A673 (cell line): ENCODE results near the gene ALLC. TPM values are rescaled to one million over a fixed set of nuclear protein-coding genes. Genes with fewer than 3 reads are reported as not detected.
"Not testable (repeated sequence)": the region's sequence is repeated elsewhere in the genome, so short reads cannot be mapped to it uniquely, and the experiment has no call there.

Experiments
- BruUV-seq: library from RNA; stranded (reverse); fragments of 400-500 nt; replicated peaks from 2 replicates; lab custom pipeline; 2021; lab: Mats Ljungman, UMichigan
- CTCF ChIA-PET: fragments of 300-600 bp; sonication (Branson Sonifier 250); formaldehyde crosslinking; loops from one replicate; lab custom pipeline; 2022; ENCODE audit warnings: antibody characterized with exemption; lab: Charles Lee
- POLR2A ChIA-PET: fragments of 300-600 bp; sonication (Branson Sonifier 250); formaldehyde crosslinking; loops from one replicate; lab custom pipeline; 2022; ENCODE audit warnings: antibody characterized with exemption; ENCODE audit not compliant: low non-redundant PET; lab: Charles Lee
- DNase-seq: peaks from one replicate; pipeline ENCODE4 v3.0.0-alpha.2; 2015; ENCODE audit warnings: low spot score
- H3K27ac ChIP-seq: fragments of 200-600 bp; sonication (generic); 2 replicates; pipeline ENCODE4 v1.5.1; 2016; ENCODE audit warnings: mixed run types, low read depth, mild to moderate bottlenecking, mixed read lengths, antibody characterized with exemption, low read length; ENCODE audit not compliant: poor library complexity, severe bottlenecking
- H3K27me3 ChIP-seq: fragments of 200-600 bp; sonication (generic); replicated peaks from 2 replicates; pipeline ENCODE4 v1.6.1; 2017; ENCODE audit warnings: mixed run types, low read depth, mild to moderate bottlenecking, mixed read lengths, antibody characterized with exemption, low read length; ENCODE audit not compliant: insufficient read depth, poor library complexity
- H3K36me3 ChIP-seq: fragments of 200-600 bp; sonication (generic); 2 replicates; pipeline ENCODE4 v1.6.1; 2016; ENCODE audit warnings: mixed run types, mild to moderate bottlenecking, mixed read lengths, antibody characterized with exemption, low read length; ENCODE audit not compliant: insufficient read depth, poor library complexity, severe bottlenecking
- H3K4me1 ChIP-seq: fragments of 200-600 bp; sonication (generic); 2 replicates; pipeline ENCODE4 v1.6.1; 2017; ENCODE audit warnings: mixed run types, mild to moderate bottlenecking, mixed read lengths, antibody characterized with exemption, low read length; ENCODE audit not compliant: insufficient read depth, poor library complexity, severe bottlenecking
- H3K4me3 ChIP-seq: fragments of 200-600 bp; sonication (generic); 2 replicates; pipeline ENCODE4 v1.5.1; 2016; ENCODE audit warnings: low read depth, mixed run types, mild to moderate bottlenecking, mixed read lengths, low read length; ENCODE audit not compliant: poor library complexity, severe bottlenecking
- H3K9me3 ChIP-seq: fragments of 200-600 bp; sonication (generic); 2 replicates; pipeline ENCODE4 v1.6.1; 2016; ENCODE audit warnings: mixed run types, low read depth, mild to moderate bottlenecking, mixed read lengths, antibody characterized with exemption, low read length; ENCODE audit not compliant: poor library complexity, severe bottlenecking
- EZH2 ChIP-seq: fragments of 200-600 bp; sonication (generic); IDR thresholded peaks from 2 replicates; pipeline ENCODE4 v1.6.1; 2017; ENCODE audit warnings: borderline replicate concordance, low read depth, mild to moderate bottlenecking, mixed read lengths, antibody characterized with exemption, low read length; ENCODE audit not compliant: poor library complexity, severe bottlenecking
- intact Hi-C: fragments of 100-400 bp; cut with micrococcal nuclease; formaldehyde crosslinking; loops from one replicate; pipeline ENCODE4 v1.10.0; 2022; ENCODE audit not compliant: unreplicated experiment
- total RNA-seq: library from RNA; stranded (reverse); gene quantifications from 2 replicates; pipeline ENCODE4 v1.2.3, GENCODE V29; 2021
- TF ChIP-seq, protein P1 (sequence below): fragments of 300-800, 200-600 bp; sonication (generic); conservative IDR thresholded peaks from 2 replicates; pipeline ENCODE4 v1.5.1; 2017; ENCODE audit warnings: low read depth, mild to moderate bottlenecking, antibody characterized with exemption, low read length, moderate library complexity, mixed read lengths

ALLC gene
- total RNA-seq, 1 experiment from 2014 or later, result not detected

DNA sequence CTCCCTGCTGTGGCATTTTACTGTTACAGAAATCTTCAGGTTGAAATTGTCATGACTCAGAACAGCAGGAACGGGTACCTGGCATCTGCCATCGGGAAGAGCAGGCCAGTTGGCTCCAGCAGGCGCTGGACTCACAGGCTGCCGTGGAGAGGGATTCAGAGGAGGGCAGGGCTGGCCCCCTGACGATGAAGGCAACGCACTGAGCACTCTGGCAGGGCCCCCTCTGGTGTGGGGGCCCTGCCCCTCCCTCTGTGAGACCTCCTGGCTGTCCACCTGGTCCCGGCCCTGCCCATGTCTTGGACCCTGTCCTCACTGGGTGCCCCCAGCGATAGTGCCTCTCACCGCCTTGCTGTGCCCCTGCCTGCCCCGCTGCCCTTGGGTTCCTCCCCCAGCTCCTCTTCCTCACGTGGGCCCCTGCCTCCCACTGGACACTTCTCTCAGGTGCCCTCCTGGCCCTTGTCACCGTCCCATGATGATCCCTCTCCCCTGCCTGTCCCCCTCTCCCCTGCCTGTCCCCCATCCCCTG, 23.3 kb upstream of the ALLC start:
- H3K27ac ChIP-seq, result no peak overlapping the region
- H3K27me3 ChIP-seq, result no peaks in the 10 kb centered on the region
- no peaks in the 10 kb centered on the region for H3K9me3 ChIP-seq
- no TSS peak for BruUV-seq
- intact Hi-C loops, result no loop called here
- H3K4me3 ChIP-seq, result no peak overlapping the region
- no peaks in the 10 kb centered on the region for H3K4me1 ChIP-seq
- TF ChIP-seq, protein P1, sequence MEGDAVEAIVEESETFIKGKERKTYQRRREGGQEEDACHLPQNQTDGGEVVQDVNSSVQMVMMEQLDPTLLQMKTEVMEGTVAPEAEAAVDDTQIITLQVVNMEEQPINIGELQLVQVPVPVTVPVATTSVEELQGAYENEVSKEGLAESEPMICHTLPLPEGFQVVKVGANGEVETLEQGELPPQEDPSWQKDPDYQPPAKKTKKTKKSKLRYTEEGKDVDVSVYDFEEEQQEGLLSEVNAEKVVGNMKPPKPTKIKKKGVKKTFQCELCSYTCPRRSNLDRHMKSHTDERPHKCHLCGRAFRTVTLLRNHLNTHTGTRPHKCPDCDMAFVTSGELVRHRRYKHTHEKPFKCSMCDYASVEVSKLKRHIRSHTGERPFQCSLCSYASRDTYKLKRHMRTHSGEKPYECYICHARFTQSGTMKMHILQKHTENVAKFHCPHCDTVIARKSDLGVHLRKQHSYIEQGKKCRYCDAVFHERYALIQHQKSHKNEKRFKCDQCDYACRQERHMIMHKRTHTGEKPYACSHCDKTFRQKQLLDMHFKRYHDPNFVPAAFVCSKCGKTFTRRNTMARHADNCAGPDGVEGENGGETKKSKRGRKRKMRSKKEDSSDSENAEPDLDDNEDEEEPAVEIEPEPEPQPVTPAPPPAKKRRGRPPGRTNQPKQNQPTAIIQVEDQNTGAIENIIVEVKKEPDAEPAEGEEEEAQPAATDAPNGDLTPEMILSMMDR, result no peak
- TF ChIP-seq EZH2, result no peak
- DNase-seq, result no peak
- POLR2A ChIA-PET, result no interaction called here
- no peaks in the 10 kb centered on the region for H3K36me3 ChIP-seq
- CTCF ChIA-PET, result no interaction called here

- H3K27me3 ChIP-seq, result no peaks in the 10 kb centered on the region
- no peak overlapping the region for H3K27ac ChIP-seq
- no peaks in the 10 kb centered on the region for H3K36me3 ChIP-seq
- TF ChIP-seq, protein P1, result no peak
- TF ChIP-seq EZH2, result no peak
- CTCF ChIA-PET, result no interaction called here
- no TSS peak for BruUV-seq
- H3K4me1 ChIP-seq, result no peaks in the 10 kb centered on the region
- no peak for DNase-seq
- intact Hi-C loops, result no loop called here
- no peaks in the 10 kb centered on the region for H3K9me3 ChIP-seq
- POLR2A ChIA-PET, result no interaction called here
- no peak overlapping the region for H3K4me3 ChIP-seq
Observed at GRCh38 chr2:3635171-3635974, 22.6 kb upstream of the ALLC start.

DNA sequence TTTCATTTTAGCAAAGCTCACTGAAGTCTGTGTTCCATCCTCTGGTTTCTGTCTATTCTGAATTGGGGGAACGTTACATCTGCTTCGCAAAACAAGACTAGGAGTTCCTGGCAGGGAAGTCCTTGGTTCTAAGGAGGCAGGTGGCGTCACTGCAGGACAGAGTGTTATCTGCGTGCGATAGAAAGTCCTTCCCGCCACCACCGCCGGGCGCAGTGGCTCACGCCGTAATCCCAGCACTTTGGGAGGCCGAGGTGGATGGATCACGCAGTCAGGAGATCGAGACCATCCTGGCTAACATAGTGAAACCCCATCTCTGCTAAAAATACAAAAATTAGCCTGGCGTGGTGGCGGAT, 22.0 kb upstream of the ALLC start:
- POLR2A ChIA-PET, H3K9me3 ChIP-seq, H3K4me3 ChIP-seq, H3K4me1 ChIP-seq, CTCF ChIA-PET, H3K27me3 ChIP-seq, H3K36me3 ChIP-seq, H3K27ac ChIP-seq, BruUV-seq, DNase-seq, intact Hi-C loops: not testable (repeated sequence)
